Loucy (cell line): ENCODE results near the gene ADGRL3.

Experiments used
- H2AFZ ChIP-seq: fragments of 200-600 bp; sonication (generic); 2 replicates; pipeline ENCODE4 v1.6.0; 2016; ENCODE audit warnings: antibody characterized with exemption, mild to moderate bottlenecking, low read length, moderate library complexity
- H3F3A ChIP-seq: fragments of 200-600 bp; 2 replicates; pipeline ENCODE4 v1.6.0; 2016; ENCODE audit warnings: antibody characterized with exemption, low read depth, mild to moderate bottlenecking
- H3K27me3 ChIP-seq: fragments of 200-600 bp; sonication (generic); 2 replicates; pipeline ENCODE4 v1.6.1; 2014; ENCODE audit warnings: low read length, mild to moderate bottlenecking; ENCODE audit not compliant: insufficient read depth, poor library complexity, severe bottlenecking
- H3K36me3 ChIP-seq: fragments of 200-600 bp; sonication (generic); 2 replicates; pipeline ENCODE4 v1.6.1; 2016; ENCODE audit warnings: low read length; ENCODE audit not compliant: insufficient read depth
- H3K4me1 ChIP-seq: fragments of 200-600 bp; sonication (generic); 2 replicates; pipeline ENCODE4 v1.5.1; 2014; ENCODE audit warnings: low read length, mild to moderate bottlenecking; ENCODE audit not compliant: insufficient read depth, poor library complexity, severe bottlenecking
- H3K4me2 ChIP-seq: fragments of 200-600 bp; sonication (generic); 2 replicates; pipeline ENCODE4 v1.6.0; 2014; ENCODE audit warnings: antibody characterized with exemption, low read length, low read depth, mild to moderate bottlenecking; ENCODE audit not compliant: poor library complexity, severe bottlenecking
- H3K4me3 ChIP-seq: fragments of 200-600 bp; sonication (generic); 2 replicates; pipeline ENCODE4 v1.5.1; 2014; ENCODE audit warnings: low read length, mild to moderate bottlenecking, mixed read lengths; ENCODE audit not compliant: poor library complexity, severe bottlenecking
- H3K79me2 ChIP-seq: fragments of 200-600 bp; sonication (generic); 2 replicates; pipeline ENCODE4 v1.6.1; 2014; ENCODE audit warnings: low read length; ENCODE audit not compliant: insufficient read depth
- H3K9ac ChIP-seq: fragments of 200-600 bp; sonication (generic); 2 replicates; pipeline ENCODE4 v1.6.0; 2014; ENCODE audit warnings: mild to moderate bottlenecking, low read depth, low read length, moderate library complexity; ENCODE audit not compliant: poor library complexity, severe bottlenecking
- H3K9me2 ChIP-seq: fragments of 200-600 bp; sonication (generic); replicated peaks from 2 replicates; pipeline ENCODE4 v1.6.1; 2016; ENCODE audit warnings: low read depth, low read length, mixed read lengths
- H3K9me3 ChIP-seq: fragments of 200-600 bp; sonication (generic); 2 replicates; pipeline ENCODE4 v1.6.1; 2014; ENCODE audit warnings: mild to moderate bottlenecking, antibody characterized with exemption, low read length, low read depth; ENCODE audit not compliant: insufficient read depth
- H4K20me1 ChIP-seq: fragments of 200-600 bp; sonication (generic); 2 replicates; pipeline ENCODE4 v1.6.0; 2014; ENCODE audit warnings: antibody characterized with exemption, low read length, mild to moderate bottlenecking; ENCODE audit not compliant: insufficient read depth, poor library complexity, severe bottlenecking
- EZH2phosphoT487 ChIP-seq: fragments of 200-600 bp; IDR thresholded peaks from 2 replicates; pipeline ENCODE4 v1.6.1; 2018; ENCODE audit warnings: antibody characterized with exemption, mild to moderate bottlenecking, moderate library complexity, borderline replicate concordance
- TF ChIP-seq, protein P1 (sequence below): fragments of 200-600 bp; sonication (generic); conservative IDR thresholded peaks from 2 replicates; pipeline ENCODE4 v1.5.1; 2014; ENCODE audit warnings: mild to moderate bottlenecking, antibody characterized with exemption, low read length

ADGRL3 gene

DNA sequence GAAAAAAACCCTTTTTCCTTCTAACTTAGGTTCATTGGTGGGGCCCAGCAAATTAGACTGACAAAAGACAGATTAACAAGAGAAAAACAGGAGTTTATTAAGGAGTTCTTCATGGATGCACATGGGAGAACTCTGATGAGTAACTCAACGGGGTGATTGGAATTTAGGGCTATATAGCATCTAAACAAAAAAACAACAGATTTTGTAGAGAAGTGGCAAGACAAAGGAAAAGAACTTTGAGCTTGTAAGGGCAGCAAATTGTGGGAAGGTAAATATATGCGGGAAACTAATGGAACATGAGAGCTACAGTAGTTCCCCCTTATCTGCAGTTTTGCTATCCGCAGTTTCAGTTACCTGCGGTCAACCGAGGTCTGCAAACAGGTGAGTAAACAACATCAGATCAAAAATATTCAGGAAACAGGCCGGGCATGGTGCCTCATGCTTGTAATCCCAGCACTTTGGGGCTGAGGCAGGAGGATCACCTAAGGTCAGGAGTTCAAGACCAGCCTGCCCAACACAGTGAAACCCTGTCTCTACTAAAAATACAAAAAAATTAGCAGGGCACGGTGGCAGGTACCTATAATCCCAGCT lies 573.6 kb downstream of the ADGRL3 start:
- Histone ChIP-seq H3K79me2 (no peaks in the 10 kb centered on the region), H2AFZ (no peak overlapping the region), H3K4me2 (no peak overlapping the region), H4K20me1 (no peaks in the 10 kb centered on the region), H3K4me3 (no peak overlapping the region), H3K9me2 (no peaks in the 10 kb centered on the region), H3K27me3 (no peaks in the 10 kb centered on the region), H3K9ac (no peak overlapping the region), H3K9me3 (no peaks in the 10 kb centered on the region), H3K36me3 (no peaks in the 10 kb centered on the region), H3F3A (no peaks in the 10 kb centered on the region), H3K4me1 (no peaks in the 10 kb centered on the region)
- TF ChIP-seq EZH2phosphoT487: no peak
- TF ChIP-seq, protein P1, sequence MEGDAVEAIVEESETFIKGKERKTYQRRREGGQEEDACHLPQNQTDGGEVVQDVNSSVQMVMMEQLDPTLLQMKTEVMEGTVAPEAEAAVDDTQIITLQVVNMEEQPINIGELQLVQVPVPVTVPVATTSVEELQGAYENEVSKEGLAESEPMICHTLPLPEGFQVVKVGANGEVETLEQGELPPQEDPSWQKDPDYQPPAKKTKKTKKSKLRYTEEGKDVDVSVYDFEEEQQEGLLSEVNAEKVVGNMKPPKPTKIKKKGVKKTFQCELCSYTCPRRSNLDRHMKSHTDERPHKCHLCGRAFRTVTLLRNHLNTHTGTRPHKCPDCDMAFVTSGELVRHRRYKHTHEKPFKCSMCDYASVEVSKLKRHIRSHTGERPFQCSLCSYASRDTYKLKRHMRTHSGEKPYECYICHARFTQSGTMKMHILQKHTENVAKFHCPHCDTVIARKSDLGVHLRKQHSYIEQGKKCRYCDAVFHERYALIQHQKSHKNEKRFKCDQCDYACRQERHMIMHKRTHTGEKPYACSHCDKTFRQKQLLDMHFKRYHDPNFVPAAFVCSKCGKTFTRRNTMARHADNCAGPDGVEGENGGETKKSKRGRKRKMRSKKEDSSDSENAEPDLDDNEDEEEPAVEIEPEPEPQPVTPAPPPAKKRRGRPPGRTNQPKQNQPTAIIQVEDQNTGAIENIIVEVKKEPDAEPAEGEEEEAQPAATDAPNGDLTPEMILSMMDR: no peak

DNA sequence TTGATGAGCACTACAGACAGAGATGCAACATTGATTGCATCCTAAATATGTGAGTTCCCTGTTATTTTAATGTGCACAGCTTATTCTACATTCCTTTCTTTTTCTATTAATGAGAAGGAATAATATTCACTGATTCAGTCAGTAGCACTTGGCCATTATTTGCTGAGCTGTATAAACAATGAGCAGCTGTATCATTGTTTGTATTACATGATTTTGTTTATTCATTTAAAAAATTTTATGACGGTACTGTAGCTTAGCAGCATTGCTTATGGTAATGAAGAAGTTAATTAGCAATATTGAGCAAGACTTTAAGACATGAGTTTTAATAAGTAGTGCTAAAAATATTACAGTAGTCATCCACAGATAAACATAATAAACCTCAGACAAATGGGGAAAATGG lies 582.0 kb downstream of the ADGRL3 start:
- no peak overlapping the region for H2AFZ ChIP-seq
- H3F3A ChIP-seq: no peaks in the 10 kb centered on the region
- H3K4me1 ChIP-seq: no peaks in the 10 kb centered on the region
- H3K9me2 ChIP-seq: no peaks in the 10 kb centered on the region
- H3K4me2 ChIP-seq: no peak overlapping the region
- no peak overlapping the region for H3K4me3 ChIP-seq
- no peaks in the 10 kb centered on the region for H3K79me2 ChIP-seq
- H3K9me3 ChIP-seq: no peaks in the 10 kb centered on the region
- no peaks in the 10 kb centered on the region for H3K36me3 ChIP-seq
- TF ChIP-seq, protein P1: no peak
- no peak for TF ChIP-seq EZH2phosphoT487
- H4K20me1 ChIP-seq: no peaks in the 10 kb centered on the region
- H3K27me3 ChIP-seq: no peaks in the 10 kb centered on the region
- no peak overlapping the region for H3K9ac ChIP-seq

DNA sequence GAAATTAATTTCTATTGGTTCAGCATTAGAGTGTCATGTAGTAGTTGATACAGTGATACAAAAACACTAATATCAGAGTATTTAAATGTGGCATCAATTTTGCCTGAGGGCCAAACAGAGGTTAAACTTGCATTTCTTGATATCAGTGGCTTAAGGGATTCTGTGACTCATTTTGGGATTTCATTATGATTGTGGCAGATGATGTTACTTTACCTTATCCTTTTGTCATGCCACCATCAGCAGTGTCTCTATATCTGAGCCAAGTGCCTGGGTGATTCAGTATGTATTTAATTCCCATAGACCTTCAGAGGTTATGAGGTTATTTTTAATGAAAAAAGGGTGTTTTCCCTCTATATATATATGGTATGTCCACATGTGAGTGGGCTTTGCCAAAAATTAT lies 582.9 kb downstream of the ADGRL3 start:
- H3K27me3 ChIP-seq: no peaks in the 10 kb centered on the region
- H3K4me3 ChIP-seq: no peak overlapping the region
- H3K4me1 ChIP-seq: no peaks in the 10 kb centered on the region
- TF ChIP-seq, protein P1: no peak
- TF ChIP-seq EZH2phosphoT487: no peak
- no peaks in the 10 kb centered on the region for H3K9me2 ChIP-seq
- H3F3A ChIP-seq: no peaks in the 10 kb centered on the region
- no peak overlapping the region for H2AFZ ChIP-seq
- H3K79me2 ChIP-seq: no peaks in the 10 kb centered on the region
- no peaks in the 10 kb centered on the region for H3K36me3 ChIP-seq
- no peaks in the 10 kb centered on the region for H3K9me3 ChIP-seq
- no peaks in the 10 kb centered on the region for H4K20me1 ChIP-seq
- H3K4me2 ChIP-seq: no peak overlapping the region
- no peak overlapping the region for H3K9ac ChIP-seq
